SK-N-SH (cell line): ENCODE data around the gene DCAF11. TPM values are rescaled to one million over a fixed set of nuclear protein-coding genes. Genes with fewer than 3 reads are reported as not detected.

Experiments
- CTCF ChIA-PET: fragments of 300-600, 350-600 bp; formaldehyde crosslinking; extraction: SDS; loops from one replicate; lab custom pipeline; 2021; lab: Yijun Ruan, JAX
- POLR2A ChIA-PET: fragments of 350-600 bp; sonication (Branson Sonifier 250); formaldehyde crosslinking; extraction: SDS; loops from one replicate; lab custom pipeline; 2020; ENCODE audit warnings: antibody characterized with exemption, inconsistent platforms; lab: Yijun Ruan, JAX
- DNase-seq: peaks from one replicate; pipeline ENCODE4 v3.0.0; 2012
- H2AFZ ChIP-seq: fragments of 200-600 bp; sonication (generic); 2 replicates; pipeline ENCODE4 v1.8.1; 2016; ENCODE audit warnings: antibody characterized with exemption, mild to moderate bottlenecking, low read depth
- H3F3A ChIP-seq: fragments of 200-600 bp; sonication (generic); replicated peaks from 2 replicates; pipeline ENCODE3; 2016; ENCODE audit warnings: antibody characterized with exemption, mild to moderate bottlenecking; ENCODE audit not compliant: insufficient read depth
- H3K27ac ChIP-seq, 2 experiments: fragments of 200-500 bp in 1 of 2; fragments of 200-600 bp in 1 of 2; sonication (Bioruptor generic) in 1 of 2; sonication (generic), shearing (Covaris generic) in 1 of 2; 2 replicates each; pipeline versions ENCODE4 v1.5.1 to v1.6.1; 2014 to 2016; ENCODE audit warnings: low read depth in 2 of 2, inconsistent platforms in 1 of 2, low read length in 1 of 2, mild to moderate bottlenecking in 1 of 2, mixed read lengths in 1 of 2
- H3K27me3 ChIP-seq: fragments of 200-600 bp; sonication (generic), shearing (Covaris generic); 2 replicates; pipeline ENCODE4 v1.6.1; 2016; ENCODE audit warnings: mixed run types; ENCODE audit not compliant: insufficient read depth
- H3K36me3 ChIP-seq, 2 experiments: fragments of 200-500 bp in 1 of 2; fragments of 200-600 bp in 1 of 2; sonication (Bioruptor generic) in 1 of 2; sonication (generic) in 1 of 2; replicated peaks in 1 of 2; 2 replicates each; pipeline versions ENCODE3 to v1.5.1; 2014 to 2016; ENCODE audit warnings: low read length in 1 of 2, mild to moderate bottlenecking in 1 of 2; ENCODE audit not compliant: insufficient read depth in 2 of 2, control insufficient read depth in 1 of 2
- H3K4me1 ChIP-seq, 2 experiments: fragments of 200-500 bp in 1 of 2; fragments of 200-600 bp in 1 of 2; sonication (Bioruptor generic) in 1 of 2; sonication (generic), shearing (Covaris generic) in 1 of 2; 2 replicates each; pipeline versions ENCODE4 v1.5.1 to v1.6.1; 2014 to 2016; ENCODE audit warnings: low read depth in 1 of 2, low read length in 1 of 2, mixed run types in 1 of 2; ENCODE audit not compliant: insufficient read depth in 2 of 2, control insufficient read depth in 1 of 2
- H3K4me2 ChIP-seq: fragments of 200-600 bp; sonication (generic), shearing (Covaris generic); 2 replicates; pipeline ENCODE4 v1.6.1; 2017; ENCODE audit warnings: mixed run types
- H3K4me3 ChIP-seq, 2 experiments: fragments of 200-500 bp in 1 of 2; fragments of 200-600 bp in 1 of 2; sonication (Bioruptor generic) in 1 of 2; sonication (generic), shearing (Covaris generic) in 1 of 2; 2 replicates each; pipeline versions ENCODE4 v1.5.1 to v1.8.1; 2014 to 2016; ENCODE audit warnings: low read depth in 2 of 2, inconsistent platforms in 1 of 2, low read length in 1 of 2, mild to moderate bottlenecking in 1 of 2, mixed read lengths in 1 of 2, moderate library complexity in 1 of 2
- H3K79me2 ChIP-seq: fragments of 200-600 bp; sonication (generic); 2 replicates; pipeline ENCODE4 v1.8.1; 2017; ENCODE audit warnings: mild to moderate bottlenecking; ENCODE audit not compliant: insufficient read depth
- H3K9ac ChIP-seq: fragments of 200-600 bp; sonication (generic); 2 replicates; pipeline ENCODE4 v1.6.1; 2017; ENCODE audit warnings: mixed run types
- H3K9me2 ChIP-seq: fragments of 200-600 bp; sonication (generic); 2 replicates; pipeline ENCODE4 v1.6.1; 2017; ENCODE audit warnings: mixed run types
- H3K9me3 ChIP-seq: fragments of 200-600 bp; sonication (generic); 2 replicates; pipeline ENCODE4 v1.6.1; 2017; ENCODE audit warnings: mixed run types, mild to moderate bottlenecking, moderate library complexity
- H4K20me1 ChIP-seq: fragments of 200-600 bp; sonication (generic); 2 replicates; pipeline ENCODE4 v1.6.1; 2017; ENCODE audit warnings: mild to moderate bottlenecking, mixed run types; ENCODE audit not compliant: insufficient read depth
- CHD2 ChIP-seq: fragments of 150-350 bp; IDR thresholded peaks from 2 replicates; pipeline ENCODE4 v1.6.1; 2018; ENCODE audit warnings: low read length; ENCODE audit not compliant: partially characterized antibody
- ELF1 ChIP-seq: IDR thresholded peaks from 2 replicates; pipeline ENCODE4 v1.4.0; 2012
- FOXM1 ChIP-seq: IDR thresholded peaks from 2 replicates; pipeline ENCODE4 v1.4.0; 2012; ENCODE audit warnings: low read depth, mild to moderate bottlenecking
- GABPA ChIP-seq: IDR thresholded peaks from 2 replicates; pipeline ENCODE4 v1.4.0; 2012; ENCODE audit warnings: low read depth, mild to moderate bottlenecking
- GATA2 ChIP-seq: sonication (generic); formaldehyde crosslinking; IDR thresholded peaks from 2 replicates; pipeline ENCODE4 v1.5.0; 2020; ENCODE audit warnings: mild to moderate bottlenecking, missing genetic modification reagents
- JUND ChIP-seq: IDR thresholded peaks from 2 replicates; pipeline ENCODE4 v1.4.0; 2012
- MEF2A ChIP-seq: IDR thresholded peaks from 2 replicates; pipeline ENCODE4 v1.4.0; 2012; ENCODE audit warnings: low read depth, borderline replicate concordance
- MXI1 ChIP-seq: IDR thresholded peaks from 2 replicates; pipeline ENCODE4 v1.6.1; 2012; ENCODE audit warnings: mild to moderate bottlenecking, low read depth, low read length, improper control_type of control experiment
- NFIC ChIP-seq: IDR thresholded peaks from 2 replicates; pipeline ENCODE4 v1.4.0; 2012; ENCODE audit warnings: borderline replicate concordance
- POLR2AphosphoS5 ChIP-seq: IDR thresholded peaks from 2 replicates; pipeline ENCODE4 v1.6.1; 2012; ENCODE audit warnings: low read depth, low read length
- RCOR1 ChIP-seq: fragments of 150-350 bp; IDR thresholded peaks from 2 replicates; pipeline ENCODE4 v1.6.1; 2017; ENCODE audit warnings: antibody characterized with exemption, low read length
- RXRA ChIP-seq: IDR thresholded peaks from 2 replicates; pipeline ENCODE4 v1.4.0; 2012; ENCODE audit warnings: low read depth, mild to moderate bottlenecking, borderline replicate concordance
- SMC3 ChIP-seq: IDR thresholded peaks from 2 replicates; pipeline ENCODE4 v1.6.1; 2012; ENCODE audit warnings: low read depth, low read length, improper control_type of control experiment
- TAF1 ChIP-seq: IDR thresholded peaks from 2 replicates; pipeline ENCODE4 v1.6.1; 2012; ENCODE audit warnings: low read depth, mild to moderate bottlenecking, low read length, moderate library complexity, borderline replicate concordance
- TCF12 ChIP-seq: IDR thresholded peaks from 2 replicates; pipeline ENCODE4 v1.4.0; 2012
- WGBS: methylation state at CpG from one replicate; pipeline ENCODE4 v1.1.6; 2017; ENCODE audit warnings: low lambda C conversion rate; 5-methylcytosine and 5-hydroxymethylcytosine counted together
- polyA plus RNA-seq, 3 experiments: library from polyadenylated mRNA; depleted of rRNA; stranded (reverse); fragments of >200 nt; gene quantifications; 2 replicates each; pipeline ENCODE4 v1.2.3, GENCODE V29; 2012
- TF ChIP-seq, protein P1 (sequence below): IDR thresholded peaks from 2 replicates; pipeline ENCODE4 v1.4.0; 2012; ENCODE audit warnings: low read depth, borderline replicate concordance
- TF ChIP-seq, protein P2 (sequence below): IDR thresholded peaks from 2 replicates; pipeline ENCODE4 v1.4.0; 2012; ENCODE audit warnings: low read depth, borderline replicate concordance
- TF ChIP-seq, protein P3 (sequence below): IDR thresholded peaks from 2 replicates; pipeline ENCODE4 v1.4.0; 2012; ENCODE audit warnings: low read depth
- TF ChIP-seq, protein P4 (sequence below): fragments of 150-350 bp; IDR thresholded peaks from 2 replicates; pipeline ENCODE4 v1.6.1; 2017; ENCODE audit warnings: antibody characterized with exemption, low read length, low read depth, borderline replicate concordance
- TF ChIP-seq, protein P5 (sequence below): IDR thresholded peaks from 2 replicates; pipeline ENCODE4; 2012

Gene DCAF11
- polyA plus RNA-seq, 1 of the 3 experiments (the other 2 are of a cell fraction) = 34.6 TPM

DNA sequence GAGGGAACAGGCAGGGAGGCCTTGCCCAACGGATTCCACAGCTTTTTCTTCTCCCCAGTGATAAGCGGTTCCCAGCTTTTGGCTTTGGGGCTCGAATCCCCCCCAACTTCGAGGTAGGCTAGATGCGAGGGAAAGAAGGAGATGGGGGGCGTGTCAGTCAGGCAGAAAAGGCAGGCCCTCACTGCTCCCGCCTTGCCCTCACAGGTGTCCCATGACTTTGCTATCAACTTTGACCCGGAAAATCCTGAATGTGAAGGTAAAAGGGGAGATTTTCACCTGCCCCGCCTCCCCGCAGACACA is 38.3 kb upstream of the DCAF11 start:
- Histone ChIP-seq H3K4me3 (no peak overlapping the region), H3K9ac (no peak overlapping the region), H2AFZ (no peak overlapping the region), H3K27ac (no peak overlapping the region), H3F3A (no peaks in the 10 kb centered on the region), H3K79me2 (no peaks in the 10 kb centered on the region), H3K9me3 (no peaks in the 10 kb centered on the region), H3K4me1 (peaks cover 0 to 23% of the 10 kb centered on the region in 2 experiments; a peak in 1 of 4 replicates), H4K20me1 (no peaks in the 10 kb centered on the region), H3K9me2 (no peaks in the 10 kb centered on the region), H3K27me3 (no peaks in the 10 kb centered on the region; the same call in 1 of the 2 replicates), H3K36me3 (no peaks in the 10 kb centered on the region), H3K4me2 (no peak overlapping the region)
- 70% methylated on average over 10 of the region's 10 CpGs for WGBS
- ChIA-PET CTCF (interaction anchor here (1.2 to 42.8 kb wide), 3 partner anchors 9 to 24 kb away, joined by 4 to 1159 read pairs (median 284); partner anchors contain the start of gene PCK2), POLR2A (no interaction called here)
- TF ChIP-seq GABPA (no peak), TAF1 (no peak), NFIC (no peak), RXRA (no peak), ELF1 (no peak), FOXM1 (no peak), POLR2AphosphoS5 (no peak), MXI1 (no peak), SMC3 (no peak), TCF12 (no peak), JUND (no peak), RCOR1 (no peak), GATA2 (CRISPR knock-in tag) (no peak), CHD2 (no peak), MEF2A (no peak)
- TF ChIP-seq, protein P1, sequence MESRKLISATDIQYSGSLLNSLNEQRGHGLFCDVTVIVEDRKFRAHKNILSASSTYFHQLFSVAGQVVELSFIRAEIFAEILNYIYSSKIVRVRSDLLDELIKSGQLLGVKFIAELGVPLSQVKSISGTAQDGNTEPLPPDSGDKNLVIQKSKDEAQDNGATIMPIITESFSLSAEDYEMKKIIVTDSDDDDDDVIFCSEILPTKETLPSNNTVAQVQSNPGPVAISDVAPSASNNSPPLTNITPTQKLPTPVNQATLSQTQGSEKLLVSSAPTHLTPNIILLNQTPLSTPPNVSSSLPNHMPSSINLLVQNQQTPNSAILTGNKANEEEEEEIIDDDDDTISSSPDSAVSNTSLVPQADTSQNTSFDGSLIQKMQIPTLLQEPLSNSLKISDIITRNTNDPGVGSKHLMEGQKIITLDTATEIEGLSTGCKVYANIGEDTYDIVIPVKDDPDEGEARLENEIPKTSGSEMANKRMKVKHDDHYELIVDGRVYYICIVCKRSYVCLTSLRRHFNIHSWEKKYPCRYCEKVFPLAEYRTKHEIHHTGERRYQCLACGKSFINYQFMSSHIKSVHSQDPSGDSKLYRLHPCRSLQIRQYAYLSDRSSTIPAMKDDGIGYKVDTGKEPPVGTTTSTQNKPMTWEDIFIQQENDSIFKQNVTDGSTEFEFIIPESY = no peak
- TF ChIP-seq, protein P2, sequence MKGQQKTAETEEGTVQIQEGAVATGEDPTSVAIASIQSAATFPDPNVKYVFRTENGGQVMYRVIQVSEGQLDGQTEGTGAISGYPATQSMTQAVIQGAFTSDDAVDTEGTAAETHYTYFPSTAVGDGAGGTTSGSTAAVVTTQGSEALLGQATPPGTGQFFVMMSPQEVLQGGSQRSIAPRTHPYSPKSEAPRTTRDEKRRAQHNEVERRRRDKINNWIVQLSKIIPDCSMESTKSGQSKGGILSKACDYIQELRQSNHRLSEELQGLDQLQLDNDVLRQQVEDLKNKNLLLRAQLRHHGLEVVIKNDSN = no peak
- TF ChIP-seq, protein P3, sequence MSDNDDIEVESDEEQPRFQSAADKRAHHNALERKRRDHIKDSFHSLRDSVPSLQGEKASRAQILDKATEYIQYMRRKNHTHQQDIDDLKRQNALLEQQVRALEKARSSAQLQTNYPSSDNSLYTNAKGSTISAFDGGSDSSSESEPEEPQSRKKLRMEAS = no peak
- TF ChIP-seq, protein P4, sequence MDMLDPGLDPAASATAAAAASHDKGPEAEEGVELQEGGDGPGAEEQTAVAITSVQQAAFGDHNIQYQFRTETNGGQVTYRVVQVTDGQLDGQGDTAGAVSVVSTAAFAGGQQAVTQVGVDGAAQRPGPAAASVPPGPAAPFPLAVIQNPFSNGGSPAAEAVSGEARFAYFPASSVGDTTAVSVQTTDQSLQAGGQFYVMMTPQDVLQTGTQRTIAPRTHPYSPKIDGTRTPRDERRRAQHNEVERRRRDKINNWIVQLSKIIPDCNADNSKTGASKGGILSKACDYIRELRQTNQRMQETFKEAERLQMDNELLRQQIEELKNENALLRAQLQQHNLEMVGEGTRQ = no peak
- TF ChIP-seq, protein P5, sequence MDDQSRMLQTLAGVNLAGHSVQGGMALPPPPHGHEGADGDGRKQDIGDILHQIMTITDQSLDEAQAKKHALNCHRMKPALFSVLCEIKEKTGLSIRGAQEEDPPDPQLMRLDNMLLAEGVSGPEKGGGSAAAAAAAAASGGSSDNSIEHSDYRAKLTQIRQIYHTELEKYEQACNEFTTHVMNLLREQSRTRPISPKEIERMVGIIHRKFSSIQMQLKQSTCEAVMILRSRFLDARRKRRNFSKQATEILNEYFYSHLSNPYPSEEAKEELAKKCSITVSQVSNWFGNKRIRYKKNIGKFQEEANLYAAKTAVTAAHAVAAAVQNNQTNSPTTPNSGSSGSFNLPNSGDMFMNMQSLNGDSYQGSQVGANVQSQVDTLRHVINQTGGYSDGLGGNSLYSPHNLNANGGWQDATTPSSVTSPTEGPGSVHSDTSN = no peak
- DNase-seq = no peak
